HepG2 (cell line): ENCODE measurements around the gene NOB1. TPM values are rescaled to one million over a fixed set of nuclear protein-coding genes. Genes with fewer than 3 reads are reported as not detected.

Experiments used
- CHCHD3 ChIP-seq: sonication (generic); formaldehyde crosslinking; IDR thresholded peaks from 2 replicates; pipeline ENCODE4 v1.8.0; 2022; ENCODE audit warnings: mild to moderate bottlenecking, missing genetic modification reagents, moderate library complexity
- ELF3 ChIP-seq: IDR thresholded peaks from 2 replicates; pipeline ENCODE4 v1.6.1; 2016; ENCODE audit warnings: missing genetic modification reagents, missing compliant biosample characterization
- KDM1A ChIP-seq: IDR thresholded peaks from 2 replicates; pipeline ENCODE4 v1.6.1; 2016; ENCODE audit warnings: missing compliant biosample characterization
- NR2F1 ChIP-seq, 2 experiments: fragments of 450-650 bp in 1 of 2; formaldehyde crosslinking in 1 of 2; IDR thresholded peaks; 2 replicates each; pipeline versions ENCODE4 v1.5.0 to v1.6.1; 2016 to 2020; ENCODE audit warnings: mild to moderate bottlenecking in 1 of 2, missing compliant biosample characterization in 1 of 2, missing genetic modification reagents in 1 of 2, moderate library complexity in 1 of 2
- PAWR ChIP-seq: sonication (generic); formaldehyde crosslinking; IDR thresholded peaks from 2 replicates; pipeline ENCODE4 v1.4.0; 2020; ENCODE audit warnings: missing genetic modification reagents, mild to moderate bottlenecking, borderline replicate concordance
- PITX1 ChIP-seq: sonication (generic); formaldehyde crosslinking; IDR thresholded peaks from 2 replicates; pipeline ENCODE4 v1.5.1; 2020; ENCODE audit warnings: mild to moderate bottlenecking, missing genetic modification reagents
- SALL2 ChIP-seq: sonication (generic); formaldehyde crosslinking; IDR thresholded peaks from 2 replicates; pipeline ENCODE4 v1.8.1; 2023; ENCODE audit warnings: mild to moderate bottlenecking, missing genetic modification reagents, inconsistent platforms
- SATB2 ChIP-seq: sonication (generic); formaldehyde crosslinking; IDR thresholded peaks from 2 replicates; pipeline ENCODE4 v1.5.0; 2020; ENCODE audit warnings: missing genetic modification reagents
- SRSF1 ChIP-seq: fragments of 200-400 bp; formaldehyde crosslinking; optimal IDR thresholded peaks from 2 replicates; pipeline ENCODE3; 2017; ENCODE audit warnings: mild to moderate bottlenecking, low read depth, low read length, moderate library complexity
- ZFY ChIP-seq: sonication (generic); formaldehyde crosslinking; IDR thresholded peaks from 2 replicates; pipeline ENCODE4 v1.4.0; 2020; ENCODE audit warnings: missing genetic modification reagents
- ZNF589 ChIP-seq: sonication (generic); formaldehyde crosslinking; conservative IDR thresholded peaks from 2 replicates; pipeline ENCODE4 v1.8.0; 2022; ENCODE audit warnings: mild to moderate bottlenecking, moderate library complexity, missing genetic modification reagents
- polyA plus RNA-seq, 8 experiments: library from polyadenylated mRNA; depleted of rRNA in 3 of 8; stranded (reverse) in 7 of 8; unstranded in 1 of 8; fragments of >200 nt; fragmentation: Illumina TruSeq in 4 of 8; extraction: Trizol in 4 of 8; gene quantifications; 2 replicates each; pipeline versions ENCODE4 v1.2.1 to v1.2.3, GENCODE V29; 2011 to 2016; ENCODE audit warnings: low read depth in 4 of 8, missing spikeins in 1 of 8, mixed read lengths in 1 of 8; ENCODE audit not compliant: insufficient read depth in 1 of 8
- total RNA-seq, 5 experiments: library from RNA; depleted of rRNA; stranded (reverse); fragments of >200 nt; fragmentation: Illumina TruSeq; extraction: Trizol; gene quantifications; 2 replicates each; pipeline ENCODE4 v1.2.3, GENCODE V29; 2016; ENCODE audit warnings: low read depth in 1 of 5
- TF ChIP-seq, protein P1 (sequence below): sonication (generic); formaldehyde crosslinking; IDR thresholded peaks from 2 replicates; pipeline ENCODE4 v1.8.0; 2022; ENCODE audit warnings: low read depth, missing genetic modification reagents
- TF ChIP-seq, protein P2 (sequence below): sonication (generic); formaldehyde crosslinking; IDR thresholded peaks from 2 replicates; pipeline ENCODE4 v1.4.0; 2020; ENCODE audit warnings: missing genetic modification reagents, mild to moderate bottlenecking, borderline replicate concordance
- TF ChIP-seq, protein P3 (sequence below), 2 experiments: sonication (generic) in 1 of 2; formaldehyde crosslinking in 1 of 2; IDR thresholded peaks; 2 replicates each; pipeline versions ENCODE4 v1.4.0 to v1.6.1; 2018 to 2020; ENCODE audit warnings: missing genetic modification reagents in 2 of 2, borderline replicate concordance in 1 of 2, low read depth in 1 of 2, mild to moderate bottlenecking in 1 of 2, missing biosample characterization in 1 of 2
- TF ChIP-seq, protein P4 (sequence below): IDR thresholded peaks from 2 replicates; pipeline ENCODE4 v1.6.1; 2012; ENCODE audit warnings: inconsistent platforms
- TF ChIP-seq, protein P5 (sequence below): sonication (generic); formaldehyde crosslinking; IDR thresholded peaks from 2 replicates; pipeline ENCODE4 v1.8.0; 2022; ENCODE audit warnings: mild to moderate bottlenecking, missing genetic modification reagents, borderline replicate concordance
- TF ChIP-seq, protein P6 (sequence below): sonication (generic); formaldehyde crosslinking; IDR thresholded peaks from 2 replicates; pipeline ENCODE4 v1.4.0; 2020; ENCODE audit warnings: mild to moderate bottlenecking, missing genetic modification reagents

NOB1 gene
- total and polyA plus RNA-seq, 2 of the 13 experiments (the other 11 are each of a cell fraction or from before 2014, with no cell fraction given), result 47.1 to 162 TPM

DNA sequence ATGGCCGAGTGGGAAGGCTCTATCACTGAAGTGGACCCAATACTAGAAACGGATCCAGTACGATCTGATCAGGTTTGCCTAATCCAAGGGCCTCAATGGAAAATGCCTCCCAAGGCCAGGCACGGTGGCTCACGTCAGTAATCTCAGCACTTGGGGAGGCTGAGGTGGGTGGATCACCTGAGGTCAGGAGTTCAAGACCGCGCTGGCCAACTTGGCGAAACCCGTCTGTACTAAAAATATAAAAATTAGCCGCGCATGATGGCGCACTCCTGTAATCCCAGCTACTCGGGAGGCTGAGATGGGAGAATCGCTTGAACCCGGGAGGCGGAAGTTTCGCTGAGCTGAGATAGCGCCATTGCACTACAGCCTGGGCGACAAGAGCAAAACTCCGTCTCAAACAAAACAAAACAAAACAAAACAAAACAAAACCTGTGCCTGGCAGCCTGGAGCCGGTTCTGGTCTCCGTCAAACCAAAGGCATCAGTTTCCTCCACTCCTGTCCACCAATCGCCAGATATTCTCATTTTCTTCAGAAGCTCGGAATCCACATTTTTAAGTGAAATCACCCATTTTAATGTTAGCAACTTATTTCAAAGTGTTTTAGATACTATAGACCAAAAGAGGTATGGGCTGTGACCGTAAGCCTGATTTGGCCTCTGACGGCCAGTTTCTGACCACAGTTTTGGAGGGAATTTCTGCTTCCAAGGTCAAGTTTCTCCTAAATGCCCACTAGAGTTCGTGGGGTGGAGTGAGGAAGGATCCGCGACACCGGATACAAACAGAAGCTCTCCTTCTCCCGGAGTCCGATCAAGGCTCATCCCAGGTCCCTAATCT lies 29.0 kb downstream of the NOB1 start (continued):
- TF ChIP-seq, protein P1, sequence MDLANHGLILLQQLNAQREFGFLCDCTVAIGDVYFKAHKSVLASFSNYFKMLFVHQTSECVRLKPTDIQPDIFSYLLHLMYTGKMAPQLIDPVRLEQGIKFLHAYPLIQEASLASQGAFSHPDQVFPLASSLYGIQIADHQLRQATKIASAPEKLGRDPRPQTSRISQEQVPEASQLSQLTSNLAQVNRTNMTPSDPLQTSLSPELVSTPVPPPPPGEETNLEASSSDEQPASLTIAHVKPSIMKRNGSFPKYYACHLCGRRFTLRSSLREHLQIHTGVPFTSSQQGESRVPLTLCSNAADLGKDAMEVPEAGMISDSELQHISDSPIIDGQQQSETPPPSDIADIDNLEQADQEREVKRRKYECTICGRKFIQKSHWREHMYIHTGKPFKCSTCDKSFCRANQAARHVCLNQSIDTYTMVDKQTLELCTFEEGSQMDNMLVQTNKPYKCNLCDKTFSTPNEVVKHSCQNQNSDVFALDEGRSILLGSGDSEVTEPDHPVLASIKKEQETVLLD, result no peak
- TF ChIP-seq, protein P2, sequence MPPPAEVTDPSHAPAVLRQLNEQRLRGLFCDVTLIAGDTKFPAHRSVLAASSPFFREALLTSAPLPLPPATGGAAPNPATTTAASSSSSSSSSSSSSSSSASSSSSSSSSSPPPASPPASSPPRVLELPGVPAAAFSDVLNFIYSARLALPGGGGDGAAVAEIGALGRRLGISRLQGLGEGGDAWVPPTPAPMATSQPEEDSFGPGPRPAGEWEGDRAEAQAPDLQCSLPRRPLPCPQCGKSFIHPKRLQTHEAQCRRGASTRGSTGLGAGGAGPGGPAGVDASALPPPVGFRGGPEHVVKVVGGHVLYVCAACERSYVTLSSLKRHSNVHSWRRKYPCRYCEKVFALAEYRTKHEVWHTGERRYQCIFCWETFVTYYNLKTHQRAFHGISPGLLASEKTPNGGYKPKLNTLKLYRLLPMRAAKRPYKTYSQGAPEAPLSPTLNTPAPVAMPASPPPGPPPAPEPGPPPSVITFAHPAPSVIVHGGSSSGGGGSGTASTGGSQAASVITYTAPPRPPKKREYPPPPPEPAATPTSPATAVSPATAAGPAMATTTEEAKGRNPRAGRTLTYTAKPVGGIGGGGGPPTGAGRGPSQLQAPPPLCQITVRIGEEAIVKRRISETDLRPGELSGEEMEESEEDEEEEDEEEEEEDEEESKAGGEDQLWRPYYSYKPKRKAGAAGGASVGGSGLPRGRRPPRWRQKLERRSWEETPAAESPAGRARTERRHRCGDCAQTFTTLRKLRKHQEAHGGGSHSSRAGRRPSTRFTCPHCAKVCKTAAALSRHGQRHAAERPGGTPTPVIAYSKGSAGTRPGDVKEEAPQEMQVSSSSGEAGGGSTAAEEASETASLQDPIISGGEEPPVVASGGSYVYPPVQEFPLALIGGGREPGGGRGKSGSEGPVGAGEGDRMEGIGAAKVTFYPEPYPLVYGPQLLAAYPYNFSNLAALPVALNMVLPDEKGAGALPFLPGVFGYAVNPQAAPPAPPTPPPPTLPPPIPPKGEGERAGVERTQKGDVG (CRISPR knock-in tag), result 0 out of 2 replicates have a peak, but pooled peaks have one; percentile 60
- TF ChIP-seq, protein P3, sequence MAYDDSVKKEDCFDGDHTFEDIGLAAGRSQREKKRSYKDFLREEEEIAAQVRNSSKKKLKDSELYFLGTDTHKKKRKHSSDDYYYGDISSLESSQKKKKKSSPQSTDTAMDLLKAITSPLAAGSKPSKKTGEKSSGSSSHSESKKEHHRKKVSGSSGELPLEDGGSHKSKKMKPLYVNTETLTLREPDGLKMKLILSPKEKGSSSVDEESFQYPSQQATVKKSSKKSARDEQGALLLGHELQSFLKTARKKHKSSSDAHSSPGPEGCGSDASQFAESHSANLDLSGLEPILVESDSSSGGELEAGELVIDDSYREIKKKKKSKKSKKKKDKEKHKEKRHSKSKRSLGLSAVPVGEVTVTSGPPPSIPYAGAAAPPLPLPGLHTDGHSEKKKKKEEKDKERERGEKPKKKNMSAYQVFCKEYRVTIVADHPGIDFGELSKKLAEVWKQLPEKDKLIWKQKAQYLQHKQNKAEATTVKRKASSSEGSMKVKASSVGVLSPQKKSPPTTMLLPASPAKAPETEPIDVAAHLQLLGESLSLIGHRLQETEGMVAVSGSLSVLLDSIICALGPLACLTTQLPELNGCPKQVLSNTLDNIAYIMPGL (CRISPR knock-in tag; IDR thresholded peaks at IDR 0.05; ENCODE audit: borderline replicate concordance in 1 of 2, low read depth in 1 of 2), result peak in 1 of 2 experiments; percentile 35; a peak in 1 of 4 replicates
- TF ChIP-seq CHCHD3 (CRISPR knock-in tag), result 0 out of 2 replicates have a peak, but pooled peaks have one; percentile 8
- TF ChIP-seq ZFY, result 0 out of 2 replicates have a peak, but pooled peaks have one; percentile 36
- 0 out of 2 replicates have a peak, but pooled peaks have one; percentile 32 for TF ChIP-seq PITX1 (CRISPR knock-in tag)
- peak in 1 of 2 experiments; percentile 25; a peak in 1 of 4 replicates for TF ChIP-seq NR2F1 (CRISPR knock-in tag; IDR thresholded peaks at IDR 0.05)
- TF ChIP-seq, protein P4, sequence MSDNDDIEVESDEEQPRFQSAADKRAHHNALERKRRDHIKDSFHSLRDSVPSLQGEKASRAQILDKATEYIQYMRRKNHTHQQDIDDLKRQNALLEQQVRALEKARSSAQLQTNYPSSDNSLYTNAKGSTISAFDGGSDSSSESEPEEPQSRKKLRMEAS, result no peak
- TF ChIP-seq ZNF589 (CRISPR knock-in tag), result 0 out of 2 replicates have a peak, but pooled peaks have one; percentile 4
- TF ChIP-seq, protein P5, sequence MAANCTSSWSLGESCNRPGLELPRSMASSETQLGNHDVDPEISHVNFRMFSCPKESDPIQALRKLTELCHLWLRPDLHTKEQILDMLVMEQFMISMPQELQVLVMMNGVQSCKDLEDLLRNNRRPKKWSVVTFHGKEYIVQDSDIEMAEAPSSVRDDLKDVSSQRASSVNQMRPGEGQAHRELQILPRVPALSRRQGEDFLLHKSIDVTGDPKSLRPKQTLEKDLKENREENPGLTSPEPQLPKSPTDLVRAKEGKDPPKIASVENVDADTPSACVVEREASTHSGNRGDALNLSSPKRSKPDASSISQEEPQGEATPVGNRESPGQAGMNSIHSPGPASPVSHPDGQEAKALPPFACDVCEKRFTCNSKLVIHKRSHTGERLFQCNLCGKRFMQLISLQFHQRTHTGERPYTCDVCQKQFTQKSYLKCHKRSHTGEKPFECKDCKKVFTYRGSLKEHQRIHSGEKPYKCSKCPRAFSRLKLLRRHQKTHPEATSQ (CRISPR knock-in tag), result 0 out of 2 replicates have a peak, but pooled peaks have one; percentile 12
- TF ChIP-seq SATB2 (CRISPR knock-in tag), result 0 out of 2 replicates have a peak, but pooled peaks have one; percentile 44
- peak; percentile 62 for TF ChIP-seq SRSF1
- TF ChIP-seq ELF3, result no peak
- no peak for TF ChIP-seq PAWR (CRISPR knock-in tag)
- 0 out of 2 replicates have a peak, but pooled peaks have one; percentile 38 for TF ChIP-seq SALL2 (CRISPR knock-in tag)
- TF ChIP-seq, protein P6, sequence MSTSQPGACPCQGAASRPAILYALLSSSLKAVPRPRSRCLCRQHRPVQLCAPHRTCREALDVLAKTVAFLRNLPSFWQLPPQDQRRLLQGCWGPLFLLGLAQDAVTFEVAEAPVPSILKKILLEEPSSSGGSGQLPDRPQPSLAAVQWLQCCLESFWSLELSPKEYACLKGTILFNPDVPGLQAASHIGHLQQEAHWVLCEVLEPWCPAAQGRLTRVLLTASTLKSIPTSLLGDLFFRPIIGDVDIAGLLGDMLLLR (CRISPR knock-in tag), result 0 out of 2 replicates have a peak, but pooled peaks have one; percentile 7
- no peak; the same call in 1 of the 2 replicates for TF ChIP-seq KDM1A (CRISPR knock-in tag)
